ENCODE data around the gene ABCB8.
"Not testable (repeated sequence)": the region's sequence is repeated elsewhere in the genome, so short reads cannot be mapped to it uniquely, and the experiment has no call there.

GRCh38 chr7:151027728-151028130, 521 bp upstream of the ABCB8 start:
- TF ChIP-seq, protein P1, sequence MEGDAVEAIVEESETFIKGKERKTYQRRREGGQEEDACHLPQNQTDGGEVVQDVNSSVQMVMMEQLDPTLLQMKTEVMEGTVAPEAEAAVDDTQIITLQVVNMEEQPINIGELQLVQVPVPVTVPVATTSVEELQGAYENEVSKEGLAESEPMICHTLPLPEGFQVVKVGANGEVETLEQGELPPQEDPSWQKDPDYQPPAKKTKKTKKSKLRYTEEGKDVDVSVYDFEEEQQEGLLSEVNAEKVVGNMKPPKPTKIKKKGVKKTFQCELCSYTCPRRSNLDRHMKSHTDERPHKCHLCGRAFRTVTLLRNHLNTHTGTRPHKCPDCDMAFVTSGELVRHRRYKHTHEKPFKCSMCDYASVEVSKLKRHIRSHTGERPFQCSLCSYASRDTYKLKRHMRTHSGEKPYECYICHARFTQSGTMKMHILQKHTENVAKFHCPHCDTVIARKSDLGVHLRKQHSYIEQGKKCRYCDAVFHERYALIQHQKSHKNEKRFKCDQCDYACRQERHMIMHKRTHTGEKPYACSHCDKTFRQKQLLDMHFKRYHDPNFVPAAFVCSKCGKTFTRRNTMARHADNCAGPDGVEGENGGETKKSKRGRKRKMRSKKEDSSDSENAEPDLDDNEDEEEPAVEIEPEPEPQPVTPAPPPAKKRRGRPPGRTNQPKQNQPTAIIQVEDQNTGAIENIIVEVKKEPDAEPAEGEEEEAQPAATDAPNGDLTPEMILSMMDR (conservative IDR thresholded peaks at IDR 0.05; ENCODE audit: low read length), result not testable (repeated sequence)
- not testable (repeated sequence) for TF ChIP-seq EZH2phosphoT487 (IDR thresholded peaks at IDR 0.05; ENCODE audit: borderline replicate concordance)
